OCI-LY3 (cell line): ENCODE measurements around the gene PRSS33.

Experiments
- CTCF ChIP-seq: fragments of 200-600, 300-600 bp; sonication (generic); IDR thresholded peaks from 2 replicates; pipeline ENCODE4 v1.5.1; 2014; ENCODE audit warnings: antibody characterized with exemption, low read length, low read depth
- EZH2phosphoT487 ChIP-seq: fragments of 200-600 bp; shearing (Covaris generic); IDR thresholded peaks from 2 replicates; pipeline ENCODE4 v1.6.1; 2018; ENCODE audit warnings: antibody characterized with exemption, mixed run types, low read depth

- no peak for TF ChIP-seq CTCF
- TF ChIP-seq EZH2phosphoT487, result no peak
Measured at GRCh38 chr16:2763173-2763572, 24.2 kb downstream of the PRSS33 start.
